T-helper 2 cell treated with Interferon-gamma antibody and Interleukin-4, amounts not matched to agents 5 μg/mL and 100 μg/mL, for 36 hours (primary cell): Measurements from ENCODE around the gene ZNF699.
A peak's percentile ranks its signal among the peaks of the same experiment; 100 is the strongest.
"Not testable (repeated sequence)": the region's sequence is repeated elsewhere in the genome, so short reads cannot be mapped to it uniquely, and the experiment has no call there.

Experiments
- DNase-seq: peaks from one replicate; pipeline ENCODE4 v3.0.0; 2021; ENCODE audit warnings: low spot score
- H3K27ac Mint-ChIP-seq: one replicate; pipeline ENCODE4 v1.8.0; 2021; ENCODE audit warnings: mild to moderate bottlenecking, mixed read lengths
- H3K27me3 Mint-ChIP-seq: one replicate; pipeline ENCODE4 v1.8.0; 2021; ENCODE audit warnings: low read depth, mixed read lengths
- H3K36me3 Mint-ChIP-seq: one replicate; pipeline ENCODE4 v1.8.0; 2021; ENCODE audit warnings: low read depth, mixed read lengths
- H3K4me1 Mint-ChIP-seq: one replicate; pipeline ENCODE4 v1.8.0; 2021; ENCODE audit warnings: low read depth, mixed read lengths
- H3K4me3 Mint-ChIP-seq: one replicate; pipeline ENCODE4 v1.8.0; 2022; ENCODE audit warnings: mild to moderate bottlenecking, moderate library complexity, mixed read lengths
- H3K9me3 Mint-ChIP-seq: one replicate; pipeline ENCODE4 v1.8.0; 2021; ENCODE audit warnings: mixed read lengths

Gene ZNF699

GRCh38 chr19:9309139-9309973, at the start of gene ZNF699:
Gene ZNF699, minus strand, starts transcription at chr19:9309838. Its CDS starts 4,719 bp downstream, at chr19:9305119.
- peak within 1 kb of the TSS; percentile 95 for H3K27ac Mint-ChIP-seq
- peaks cover 29% of the 10 kb centered on the region for H3K9me3 Mint-ChIP-seq
- H3K4me1 Mint-ChIP-seq = peaks cover 19% of the 10 kb centered on the region
- H3K4me3 Mint-ChIP-seq = peak within 1 kb of the TSS; percentile 91
- H3K27me3 Mint-ChIP-seq = peaks cover 2% of the 10 kb centered on the region
- peak; percentile 99 for DNase-seq
- peaks cover 23% of the 10 kb centered on the region for H3K36me3 Mint-ChIP-seq

GRCh38 chr19:9354651-9355050, 45.0 kb upstream of the ZNF699 start:
- H3K36me3 Mint-ChIP-seq = no peaks in the 10 kb centered on the region
- H3K4me1 Mint-ChIP-seq = no peaks in the 10 kb centered on the region
- H3K9me3 Mint-ChIP-seq = peaks cover 58% of the 10 kb centered on the region
- H3K4me3 Mint-ChIP-seq = no peak overlapping the region
- H3K27me3 Mint-ChIP-seq = no peaks in the 10 kb centered on the region
- H3K27ac Mint-ChIP-seq = no peak overlapping the region
- no peak for DNase-seq

GRCh38 chr19:9353011-9353410, 43.4 kb upstream of the ZNF699 start:
- Mint-ChIP-seq H3K9me3 (peaks cover 63% of the 10 kb centered on the region), H3K27ac (no peak overlapping the region), H3K4me1 (no peaks in the 10 kb centered on the region), H3K4me3 (no peak overlapping the region), H3K27me3 (no peaks in the 10 kb centered on the region), H3K36me3 (peaks cover 1% of the 10 kb centered on the region)
- no peak for DNase-seq

- no peak for DNase-seq
- Mint-ChIP-seq H3K27me3 (no peaks in the 10 kb centered on the region), H3K36me3 (peaks cover 1% of the 10 kb centered on the region), H3K4me3 (no peak overlapping the region), H3K4me1 (no peaks in the 10 kb centered on the region), H3K27ac (no peak overlapping the region), H3K9me3 (peaks cover 62% of the 10 kb centered on the region)
Observed at GRCh38 chr19:9352505-9352904, 42.9 kb upstream of the ZNF699 start.

GRCh38 chr19:9348671-9349070, 39.0 kb upstream of the ZNF699 start:
- H3K27me3 Mint-ChIP-seq = no peaks in the 10 kb centered on the region
- no peak overlapping the region for H3K4me3 Mint-ChIP-seq
- DNase-seq = no peak
- H3K4me1 Mint-ChIP-seq = no peaks in the 10 kb centered on the region
- peaks cover 9% of the 10 kb centered on the region for H3K36me3 Mint-ChIP-seq
- no peak overlapping the region for H3K27ac Mint-ChIP-seq
- H3K9me3 Mint-ChIP-seq = peaks cover 68% of the 10 kb centered on the region

GRCh38 chr19:9348253-9348652, 38.6 kb upstream of the ZNF699 start:
- Mint-ChIP-seq H3K4me3 (no peak overlapping the region), H3K4me1 (no peaks in the 10 kb centered on the region), H3K27ac (no peak overlapping the region), H3K9me3 (peaks cover 72% of the 10 kb centered on the region), H3K27me3 (no peaks in the 10 kb centered on the region), H3K36me3 (peaks cover 12% of the 10 kb centered on the region)
- no peak for DNase-seq

GRCh38 chr19:9345005-9345404, 35.4 kb upstream of the ZNF699 start:
- no peak overlapping the region for H3K27ac Mint-ChIP-seq
- peaks cover 41% of the 10 kb centered on the region for H3K36me3 Mint-ChIP-seq
- DNase-seq = no peak
- no peak overlapping the region for H3K4me3 Mint-ChIP-seq
- no peaks in the 10 kb centered on the region for H3K27me3 Mint-ChIP-seq
- peaks cover 78% of the 10 kb centered on the region for H3K9me3 Mint-ChIP-seq
- H3K4me1 Mint-ChIP-seq = no peaks in the 10 kb centered on the region

- Mint-ChIP-seq H3K27me3 (no peaks in the 10 kb centered on the region), H3K36me3 (peaks cover 59% of the 10 kb centered on the region), H3K4me1 (no peaks in the 10 kb centered on the region), H3K9me3 (peaks cover 75% of the 10 kb centered on the region), H3K27ac (no peak overlapping the region), H3K4me3 (no peak overlapping the region)
- DNase-seq = no peak
Observed at GRCh38 chr19:9342610-9343304, 33.1 kb upstream of the ZNF699 start.

GRCh38 chr19:9329999-9330398, 20.4 kb upstream of the ZNF699 start:
- peaks cover 72% of the 10 kb centered on the region for H3K9me3 Mint-ChIP-seq
- H3K27ac Mint-ChIP-seq = no peak overlapping the region
- H3K36me3 Mint-ChIP-seq = peaks cover 48% of the 10 kb centered on the region
- H3K27me3 Mint-ChIP-seq = no peaks in the 10 kb centered on the region
- DNase-seq = no peak
- peaks cover 2% of the 10 kb centered on the region for H3K4me1 Mint-ChIP-seq
- no peak overlapping the region for H3K4me3 Mint-ChIP-seq

- peaks cover 41% of the 10 kb centered on the region for H3K36me3 Mint-ChIP-seq
- peak overlapping the region; percentile 95 for H3K4me3 Mint-ChIP-seq
- H3K9me3 Mint-ChIP-seq = peaks cover 55% of the 10 kb centered on the region
- H3K27ac Mint-ChIP-seq = peak overlapping the region; percentile 96
- H3K4me1 Mint-ChIP-seq = peaks cover 17% of the 10 kb centered on the region
- no peak for DNase-seq
- no peaks in the 10 kb centered on the region for H3K27me3 Mint-ChIP-seq
Observed at GRCh38 chr19:9324584-9324962, 14.9 kb upstream of the ZNF699 start.

GRCh38 chr19:9323919-9324583, 14.4 kb upstream of the ZNF699 start, which contains the start of gene ZNF559:
Gene ZNF559, plus strand, starts transcription at chr19:9324179. Its CDS starts 14,371 bp downstream, at chr19:9338550.
- Mint-ChIP-seq H3K27ac (peak within 1 kb of the TSS; percentile 96), H3K4me3 (peak within 1 kb of the TSS; percentile 95), H3K36me3 (peaks cover 38% of the 10 kb centered on the region), H3K9me3 (peaks cover 50% of the 10 kb centered on the region), H3K27me3 (no peaks in the 10 kb centered on the region), H3K4me1 (peaks cover 17% of the 10 kb centered on the region)
- peak; percentile 94 for DNase-seq

- H3K27me3 Mint-ChIP-seq = no peaks in the 10 kb centered on the region
- H3K36me3 Mint-ChIP-seq = peaks cover 34% of the 10 kb centered on the region
- H3K4me3 Mint-ChIP-seq = peak overlapping the region; percentile 95
- no peak for DNase-seq
- H3K9me3 Mint-ChIP-seq = peaks cover 47% of the 10 kb centered on the region
- H3K4me1 Mint-ChIP-seq = peaks cover 17% of the 10 kb centered on the region
- H3K27ac Mint-ChIP-seq = peak overlapping the region; percentile 96
Observed at GRCh38 chr19:9323557-9323918, 13.9 kb upstream of the ZNF699 start.

- H3K9me3 Mint-ChIP-seq = peaks cover 43% of the 10 kb centered on the region
- not testable (repeated sequence) for H3K27ac Mint-ChIP-seq, H3K27me3 Mint-ChIP-seq, DNase-seq
- peaks cover 17% of the 10 kb centered on the region for H3K4me1 Mint-ChIP-seq
- H3K36me3 Mint-ChIP-seq = peaks cover 27% of the 10 kb centered on the region
- H3K4me3 Mint-ChIP-seq = peak overlapping the region; percentile 28
Observed at GRCh38 chr19:9322201-9322600, 12.6 kb upstream of the ZNF699 start.

- not testable (repeated sequence) for DNase-seq, H3K27me3 Mint-ChIP-seq, H3K27ac Mint-ChIP-seq, H3K4me3 Mint-ChIP-seq
- Mint-ChIP-seq H3K36me3 (peaks cover 25% of the 10 kb centered on the region), H3K4me1 (peaks cover 17% of the 10 kb centered on the region), H3K9me3 (peaks cover 46% of the 10 kb centered on the region)
Observed at GRCh38 chr19:9321756-9322155, 12.1 kb upstream of the ZNF699 start.
